Glutamatergic neuron (in vitro differentiated cells): ENCODE data around the gene EEF2. TPM values are rescaled to one million over a fixed set of nuclear protein-coding genes. Genes with fewer than 3 reads are reported as not detected.

Source experiments
- DNase-seq: peaks from one replicate; pipeline ENCODE4 v3.0.0; 2022
- H3K27ac Mint-ChIP-seq: one replicate; pipeline ENCODE4 v1.8.0; 2020; ENCODE audit warnings: mild to moderate bottlenecking, mixed read lengths, inconsistent platforms; ENCODE audit not compliant: unreplicated experiment
- H3K27me3 Mint-ChIP-seq: one replicate; pipeline ENCODE4 v1.8.0; 2020; ENCODE audit warnings: mild to moderate bottlenecking, moderate library complexity, mixed read lengths, inconsistent platforms; ENCODE audit not compliant: unreplicated experiment
- H3K36me3 Mint-ChIP-seq: one replicate; pipeline ENCODE4 v1.8.0; 2020; ENCODE audit warnings: mild to moderate bottlenecking, mixed read lengths, inconsistent platforms; ENCODE audit not compliant: unreplicated experiment
- H3K4me1 Mint-ChIP-seq: one replicate; pipeline ENCODE4 v1.8.0; 2020; ENCODE audit warnings: mild to moderate bottlenecking, low read depth, mixed read lengths, inconsistent platforms; ENCODE audit not compliant: unreplicated experiment
- H3K4me3 Mint-ChIP-seq: one replicate; pipeline ENCODE4 v1.8.0; 2020; ENCODE audit warnings: mild to moderate bottlenecking, mixed read lengths, inconsistent platforms; ENCODE audit not compliant: unreplicated experiment
- H3K9me3 Mint-ChIP-seq: one replicate; pipeline ENCODE4 v1.8.0; 2020; ENCODE audit warnings: mild to moderate bottlenecking, moderate library complexity, mixed read lengths, inconsistent platforms; ENCODE audit not compliant: unreplicated experiment
- total RNA-seq: library from RNA; stranded (reverse); fragmentation: NEBNext Ultra II Directional; extraction: Animal tissue kit (Norgen Biotek cat#: 25700); gene quantifications from one replicate; pipeline ENCODE4 v1.2.1, GENCODE V29; 2021; ENCODE audit not compliant: unreplicated experiment
- TF ChIP-seq, protein P1 (sequence below): fragments of 200-600 bp; sonication (generic); IDR thresholded peaks from one replicate; pipeline ENCODE4 v1.5.0; 2021; ENCODE audit not compliant: partially characterized antibody, unreplicated experiment

Gene EEF2
- total RNA-seq, 1 donor from 2014 or later = 2,255 TPM

DNA sequence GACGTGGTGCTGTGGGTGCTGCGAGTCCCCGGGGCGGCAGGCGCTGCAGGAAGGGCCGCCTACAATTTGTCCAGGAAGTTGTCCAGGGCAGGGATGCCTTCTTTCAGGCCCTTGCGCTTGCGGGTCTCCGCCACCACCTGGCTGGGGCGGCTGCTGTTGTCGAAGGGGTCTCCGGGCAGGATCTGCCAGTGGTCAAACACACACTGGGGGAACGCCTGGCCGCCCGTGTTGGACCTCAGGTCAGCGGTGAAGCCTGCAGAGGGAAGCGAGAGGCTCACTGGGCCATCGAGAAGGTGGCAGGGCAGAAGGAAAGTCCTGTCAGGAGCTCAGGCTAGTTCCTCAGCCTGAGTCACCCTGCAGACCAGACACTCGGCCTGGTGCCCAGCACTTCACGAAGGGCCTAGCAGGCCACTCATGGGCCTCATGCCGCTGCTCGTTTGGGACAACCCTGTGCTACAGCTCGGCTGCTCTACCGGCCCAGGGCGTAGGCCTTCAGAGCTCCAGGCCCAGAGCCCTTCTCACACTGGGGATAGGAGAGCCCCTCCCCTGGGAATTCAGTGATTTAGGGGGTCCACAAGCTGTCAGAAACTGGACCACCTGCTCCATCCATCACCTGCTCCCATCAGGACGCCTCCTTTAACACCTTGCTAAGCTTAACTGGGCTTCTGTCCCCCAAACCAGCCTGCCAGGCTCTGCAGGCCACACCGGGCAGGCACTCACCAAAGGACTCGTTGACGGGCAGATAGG is 8.6 kb downstream of the EEF2 start:
- TF ChIP-seq, protein P1, sequence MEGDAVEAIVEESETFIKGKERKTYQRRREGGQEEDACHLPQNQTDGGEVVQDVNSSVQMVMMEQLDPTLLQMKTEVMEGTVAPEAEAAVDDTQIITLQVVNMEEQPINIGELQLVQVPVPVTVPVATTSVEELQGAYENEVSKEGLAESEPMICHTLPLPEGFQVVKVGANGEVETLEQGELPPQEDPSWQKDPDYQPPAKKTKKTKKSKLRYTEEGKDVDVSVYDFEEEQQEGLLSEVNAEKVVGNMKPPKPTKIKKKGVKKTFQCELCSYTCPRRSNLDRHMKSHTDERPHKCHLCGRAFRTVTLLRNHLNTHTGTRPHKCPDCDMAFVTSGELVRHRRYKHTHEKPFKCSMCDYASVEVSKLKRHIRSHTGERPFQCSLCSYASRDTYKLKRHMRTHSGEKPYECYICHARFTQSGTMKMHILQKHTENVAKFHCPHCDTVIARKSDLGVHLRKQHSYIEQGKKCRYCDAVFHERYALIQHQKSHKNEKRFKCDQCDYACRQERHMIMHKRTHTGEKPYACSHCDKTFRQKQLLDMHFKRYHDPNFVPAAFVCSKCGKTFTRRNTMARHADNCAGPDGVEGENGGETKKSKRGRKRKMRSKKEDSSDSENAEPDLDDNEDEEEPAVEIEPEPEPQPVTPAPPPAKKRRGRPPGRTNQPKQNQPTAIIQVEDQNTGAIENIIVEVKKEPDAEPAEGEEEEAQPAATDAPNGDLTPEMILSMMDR = no peak
- H3K27me3 Mint-ChIP-seq = no peaks in the 10 kb centered on the region
- no peak for DNase-seq
- no peaks in the 10 kb centered on the region for H3K4me1 Mint-ChIP-seq
- H3K27ac Mint-ChIP-seq = no peak overlapping the region
- H3K9me3 Mint-ChIP-seq = peaks cover 6% of the 10 kb centered on the region
- no peaks in the 10 kb centered on the region for H3K36me3 Mint-ChIP-seq
- no peak overlapping the region for H3K4me3 Mint-ChIP-seq

DNA sequence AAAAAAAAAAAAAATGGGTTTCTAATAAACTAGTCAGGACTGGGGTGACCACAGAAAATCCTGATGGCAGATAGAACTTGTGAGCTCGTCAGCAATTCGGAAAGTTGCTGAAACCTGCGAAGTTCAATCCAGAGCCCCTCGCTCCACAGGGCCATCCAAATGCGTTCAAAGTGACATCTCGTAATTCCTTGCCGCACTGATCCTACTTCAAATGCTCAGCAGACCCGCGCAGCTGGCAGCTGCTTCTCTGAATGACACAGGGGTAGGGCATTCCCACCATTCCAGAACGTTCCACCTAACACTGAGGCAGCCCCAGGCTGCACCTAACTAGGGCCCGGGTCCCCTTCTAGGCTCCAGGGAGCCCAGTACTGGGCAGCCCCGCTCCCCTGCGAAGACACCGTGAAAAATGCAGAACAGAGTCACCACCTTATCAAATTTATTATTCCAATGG is 9.6 kb downstream of the EEF2 start:
- no peaks in the 10 kb centered on the region for H3K36me3 Mint-ChIP-seq
- no peaks in the 10 kb centered on the region for H3K27me3 Mint-ChIP-seq
- TF ChIP-seq, protein P1 = no peak
- no peak overlapping the region for H3K4me3 Mint-ChIP-seq
- peaks cover 6% of the 10 kb centered on the region for H3K9me3 Mint-ChIP-seq
- H3K4me1 Mint-ChIP-seq = no peaks in the 10 kb centered on the region
- H3K27ac Mint-ChIP-seq = no peak overlapping the region
- no peak for DNase-seq

DNA sequence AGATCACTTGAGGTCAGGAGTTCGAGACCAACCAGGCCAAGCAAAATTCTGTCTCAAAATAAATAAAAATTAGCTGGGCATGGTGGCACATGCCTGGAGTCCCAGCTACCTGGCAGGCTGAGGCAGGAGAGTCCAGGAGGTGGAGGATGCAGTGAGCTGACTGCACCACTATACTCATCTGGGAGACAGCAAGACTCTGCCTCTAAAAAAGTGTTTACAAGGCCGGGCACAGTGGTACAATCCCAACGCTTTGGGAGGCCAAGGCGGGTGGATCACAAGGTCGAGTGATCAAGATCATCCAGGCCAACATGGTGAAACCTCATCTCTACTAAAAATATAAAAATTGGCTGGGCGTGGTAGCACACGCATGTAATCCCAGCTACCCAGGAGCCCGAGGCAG is 10.1 kb downstream of the EEF2 start:
- no peaks in the 10 kb centered on the region for H3K27me3 Mint-ChIP-seq
- H3K36me3 Mint-ChIP-seq = no peaks in the 10 kb centered on the region
- no peaks in the 10 kb centered on the region for H3K4me1 Mint-ChIP-seq
- no peak overlapping the region for H3K4me3 Mint-ChIP-seq
- no peak overlapping the region for H3K27ac Mint-ChIP-seq
- no peak for DNase-seq
- peaks cover 6% of the 10 kb centered on the region for H3K9me3 Mint-ChIP-seq
- TF ChIP-seq, protein P1 = no peak

DNA sequence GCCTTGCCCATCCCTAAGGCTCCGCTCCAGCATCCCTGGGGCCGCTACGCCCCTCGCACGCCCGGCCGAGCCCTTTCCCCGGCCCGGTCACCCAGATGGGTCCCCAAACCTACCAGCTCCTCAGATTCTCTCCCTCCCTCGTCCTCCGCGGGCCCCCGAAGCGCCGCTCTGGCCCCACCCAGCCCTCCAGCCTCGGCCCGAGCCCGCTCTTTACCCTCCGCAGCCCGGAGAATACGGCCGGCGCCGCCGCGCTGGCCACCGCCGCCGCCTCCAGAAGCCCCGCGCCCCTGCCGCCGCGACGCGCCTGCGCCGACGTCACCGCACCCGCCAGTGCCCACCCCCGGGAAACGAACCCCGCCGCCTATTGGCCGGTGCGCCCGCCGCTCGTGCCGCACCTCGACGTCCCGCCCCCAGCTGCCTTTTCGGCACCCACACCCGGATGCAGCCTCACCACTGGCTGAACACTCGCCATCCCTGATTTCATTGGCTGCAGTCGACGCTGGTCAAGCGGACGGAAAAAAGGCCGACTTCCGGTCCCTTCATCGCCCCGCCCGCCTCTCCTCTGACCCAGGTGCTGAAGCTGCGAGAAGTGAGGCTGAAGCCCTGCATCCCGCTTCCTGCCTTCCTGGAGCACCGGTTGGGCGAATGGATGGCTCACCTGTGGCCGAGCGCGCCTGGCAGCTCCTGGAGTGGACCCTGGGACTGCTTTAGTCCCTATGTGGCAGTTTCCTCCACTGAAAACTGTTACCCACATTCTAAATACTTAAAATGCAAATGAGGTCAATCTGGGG is 14.3 kb downstream of the EEF2 start, which contains the start of gene DAPK3:
DAPK3 (minus strand) TSS at position 292 of the 791 bp plus-strand sequence. CDS start 1,364 bp downstream, outside the sequence.
- H3K36me3 Mint-ChIP-seq = no peaks in the 10 kb centered on the region
- peak; percentile 99 for DNase-seq
- TF ChIP-seq, protein P1 = peak; percentile 41
- peaks cover 5% of the 10 kb centered on the region for H3K9me3 Mint-ChIP-seq
- peaks cover 4% of the 10 kb centered on the region for H3K27me3 Mint-ChIP-seq
- H3K27ac Mint-ChIP-seq = peak within 1 kb of the TSS; percentile 99
- H3K4me3 Mint-ChIP-seq = peak within 1 kb of the TSS; percentile 97
- peaks cover 18% of the 10 kb centered on the region for H3K4me1 Mint-ChIP-seq
